ENCODE measurements around the gene OR52A1. TPM values are rescaled to one million over a fixed set of nuclear protein-coding genes. Genes with fewer than 3 reads are reported as not detected.

The OR52A1 gene
- total and polyA plus RNA-seq, 9 of the 15 experiments (the other 6 are each of a cell fraction or from before 2014, with no cell fraction given) = under 0.01 to 0.33 (median 0.13) TPM; not detected in 3

GRCh38 chr11:5131584-5132335 is 22.8 kb downstream of the OR52A1 start (continued):
- TF ChIP-seq AFF1 (IDR thresholded peaks at IDR 0.05; ENCODE audit: low read depth in 1 of 2, partially characterized antibody in 2 of 2) (peak in 1 of 2 experiments; percentile 4), ZNF644 (tag; IDR thresholded peaks at IDR 0.05; ENCODE audit: low read depth) (peak; percentile 60; the same call in 1 of the 2 replicates), ZNF398 (CRISPR knock-in tag; IDR thresholded peaks at IDR 0.05) (no peak), PCBP2 (IDR thresholded peaks at IDR 0.05; ENCODE audit: low read depth, low read length, poor library complexity, severe bottlenecking) (no peak), CUX1 (CRISPR knock-in tag; IDR thresholded peaks at IDR 0.05) (peak; percentile 21; the same call in 1 of the 2 replicates)
